Chondrocyte (in vitro differentiated cells): ENCODE data around the gene DST. TPM values are rescaled to one million over a fixed set of nuclear protein-coding genes. Genes with fewer than 3 reads are reported as not detected.
A peak's percentile ranks its signal among the peaks of the same experiment; 100 is the strongest.

Source experiments
- DNase-seq: peaks from one replicate; pipeline ENCODE4 v3.0.0; 2021; ENCODE audit warnings: mixed read lengths, low spot score
- H3K27ac Mint-ChIP-seq: one replicate; pipeline ENCODE4 v1.8.0; 2021; ENCODE audit warnings: mild to moderate bottlenecking, moderate library complexity, mixed read lengths; ENCODE audit not compliant: unreplicated experiment
- H3K27me3 Mint-ChIP-seq: 2 replicates; pipeline ENCODE4 v1.8.0; 2021; ENCODE audit warnings: low read depth, mixed read lengths
- H3K36me3 Mint-ChIP-seq: 2 replicates; pipeline ENCODE4 v1.8.0; 2021; ENCODE audit warnings: low read depth, mixed read lengths
- H3K4me1 Mint-ChIP-seq: 2 replicates; pipeline ENCODE4 v1.8.0; 2021; ENCODE audit warnings: low read depth, mild to moderate bottlenecking, mixed read lengths
- H3K4me3 Mint-ChIP-seq: one replicate; pipeline ENCODE4 v1.8.0; 2021; ENCODE audit warnings: mild to moderate bottlenecking, moderate library complexity, mixed read lengths; ENCODE audit not compliant: unreplicated experiment
- H3K9me3 Mint-ChIP-seq: 2 replicates; pipeline ENCODE4 v1.8.0; 2021; ENCODE audit warnings: low read depth, mixed read lengths
- CTCF ChIP-seq: fragments of 200-600 bp; sonication (generic); IDR thresholded peaks from 2 replicates; pipeline ENCODE4 v1.5.0; 2021; ENCODE audit warnings: antibody characterized with exemption, mild to moderate bottlenecking, moderate library complexity
- total RNA-seq: library from RNA; stranded (reverse); gene quantifications from 3 replicates; pipeline ENCODE4 v1.2.1, GENCODE V29; 2021

Gene DST
- total RNA-seq, 1 donor from 2014 or later = 168 TPM

- DNase-seq = no peak
- Mint-ChIP-seq H3K27me3 (no peaks in the 10 kb centered on the region), H3K27ac (peak overlapping the region; percentile 81), H3K36me3 (peaks cover 6% of the 10 kb centered on the region), H3K4me1 (peaks cover 44% of the 10 kb centered on the region), H3K9me3 (no peaks in the 10 kb centered on the region), H3K4me3 (no peak overlapping the region)
- no peak for TF ChIP-seq CTCF
These were observed 90.2 kb downstream of the DST start for GRCh38 chr6:56552187-56553130.

GRCh38 chr6:56551409-56552120 is 91.1 kb downstream of the DST start:
- Mint-ChIP-seq H3K27me3 (no peaks in the 10 kb centered on the region), H3K27ac (peak overlapping the region; percentile 47), H3K36me3 (peaks cover 6% of the 10 kb centered on the region)

GRCh38 chr6:56550301-56550700 is 92.4 kb downstream of the DST start:
- Mint-ChIP-seq H3K27ac (peak overlapping the region; percentile 25), H3K4me3 (no peak overlapping the region), H3K36me3 (peaks cover 4% of the 10 kb centered on the region), H3K4me1 (peaks cover 44% of the 10 kb centered on the region), H3K9me3 (no peaks in the 10 kb centered on the region), H3K27me3 (no peaks in the 10 kb centered on the region)
- no peak for TF ChIP-seq CTCF
- no peak for DNase-seq

More at GRCh38 chr6:56551409-56552120, 91.1 kb downstream of the DST start:
- TF ChIP-seq CTCF = no peak
- no peaks in the 10 kb centered on the region for H3K9me3 Mint-ChIP-seq
- no peak for DNase-seq
- H3K4me3 Mint-ChIP-seq = no peak overlapping the region
- H3K4me1 Mint-ChIP-seq = peaks cover 44% of the 10 kb centered on the region

GRCh38 chr6:56549014-56549413 is 93.7 kb downstream of the DST start:
- H3K36me3 Mint-ChIP-seq = peaks cover 3% of the 10 kb centered on the region
- no peak overlapping the region for H3K4me3 Mint-ChIP-seq
- TF ChIP-seq CTCF = peak; percentile 75
- H3K27me3 Mint-ChIP-seq = no peaks in the 10 kb centered on the region
- no peak for DNase-seq
- H3K27ac Mint-ChIP-seq = peak overlapping the region; percentile 67
- peaks cover 48% of the 10 kb centered on the region for H3K4me1 Mint-ChIP-seq
- no peaks in the 10 kb centered on the region for H3K9me3 Mint-ChIP-seq

GRCh38 chr6:56547687-56548086 is 95.0 kb downstream of the DST start:
- no peaks in the 10 kb centered on the region for H3K27me3 Mint-ChIP-seq
- DNase-seq = no peak
- no peaks in the 10 kb centered on the region for H3K36me3 Mint-ChIP-seq
- H3K27ac Mint-ChIP-seq = no peak overlapping the region
- H3K4me1 Mint-ChIP-seq = peaks cover 41% of the 10 kb centered on the region
- no peak overlapping the region for H3K4me3 Mint-ChIP-seq
- no peak for TF ChIP-seq CTCF
- H3K9me3 Mint-ChIP-seq = no peaks in the 10 kb centered on the region
